Endothelial cell (in vitro differentiated cells): Measurements from ENCODE around the gene MRPL54. TPM values are rescaled to one million over a fixed set of nuclear protein-coding genes. Genes with fewer than 3 reads are reported as not detected.
A peak's percentile ranks its signal among the peaks of the same experiment; 100 is the strongest.

Experiments
- DNase-seq: peaks from one replicate; pipeline ENCODE4 v3.0.0; 2021; ENCODE audit warnings: low spot score
- H3K27ac Mint-ChIP-seq: one replicate; pipeline ENCODE4 v1.8.0; 2021; ENCODE audit warnings: mixed read lengths, inconsistent platforms; ENCODE audit not compliant: unreplicated experiment
- H3K27me3 Mint-ChIP-seq: one replicate; pipeline ENCODE4 v1.8.0; 2021; ENCODE audit warnings: mild to moderate bottlenecking, moderate library complexity, mixed read lengths, inconsistent platforms; ENCODE audit not compliant: unreplicated experiment
- H3K36me3 Mint-ChIP-seq: one replicate; pipeline ENCODE4 v1.8.0; 2021; ENCODE audit warnings: mild to moderate bottlenecking, low read depth, mixed read lengths, inconsistent platforms; ENCODE audit not compliant: unreplicated experiment
- H3K4me1 Mint-ChIP-seq: one replicate; pipeline ENCODE4 v1.8.0; 2021; ENCODE audit warnings: mild to moderate bottlenecking, mixed read lengths, inconsistent platforms; ENCODE audit not compliant: unreplicated experiment
- H3K4me3 Mint-ChIP-seq: one replicate; pipeline ENCODE4 v1.8.0; 2021; ENCODE audit warnings: mild to moderate bottlenecking, mixed read lengths, inconsistent platforms; ENCODE audit not compliant: unreplicated experiment
- H3K9me3 Mint-ChIP-seq: one replicate; pipeline ENCODE4 v1.8.0; 2021; ENCODE audit warnings: mixed read lengths, inconsistent platforms; ENCODE audit not compliant: unreplicated experiment
- CTCF ChIP-seq: fragments of 200-600 bp; sonication (generic); IDR thresholded peaks from one replicate; pipeline ENCODE4 v1.5.0; 2021; ENCODE audit warnings: antibody characterized with exemption; ENCODE audit not compliant: unreplicated experiment
- long read RNA-seq: library from polyadenylated mRNA; unstranded; transcript quantifications from one replicate; pipeline ENCODE4 v2.0.0, GENCODE V29; 2020; ENCODE audit not compliant: unreplicated experiment
- total RNA-seq: library from RNA; stranded (reverse); fragmentation: NEBNext Ultra II Directional; extraction: Animal tissue kit (Norgen Biotek cat#: 25700); gene quantifications from one replicate; pipeline ENCODE4 v1.2.1, GENCODE V29; 2021; ENCODE audit not compliant: unreplicated experiment

Gene MRPL54
- total RNA-seq, result 26.7 TPM
- long read RNA-seq, transcript MRPL54-201 (3 exons, 626 nt), result major isoform, 6 of 7 reads
- long read RNA-seq, partial matches to known transcripts, result 0 of 7 reads
- long read RNA-seq, other reads (novel, unspliced or antisense), result 1 of 7 reads

- Mint-ChIP-seq H3K27ac (peak within 1 kb of the TSS; percentile 98), H3K9me3 (no peaks in the 10 kb centered on the region)
Observed at GRCh38 chr19:3762501-3763459, at the start of gene MRPL54. TSS of gene MRPL54 (plus strand) at chr19:3762682. CDS start at chr19:3762701, 19 bp downstream.

GRCh38 chr19:3716147-3716668 is 46.3 kb upstream of the MRPL54 start:
- H3K27me3 Mint-ChIP-seq, result peaks cover 5% of the 10 kb centered on the region
- no peaks in the 10 kb centered on the region for H3K36me3 Mint-ChIP-seq
- H3K4me3 Mint-ChIP-seq, result no peak overlapping the region
- no peaks in the 10 kb centered on the region for H3K9me3 Mint-ChIP-seq
- no peak for TF ChIP-seq CTCF
- H3K27ac Mint-ChIP-seq, result no peak overlapping the region
- peaks cover 2% of the 10 kb centered on the region for H3K4me1 Mint-ChIP-seq
- no peak for DNase-seq

More at GRCh38 chr19:3762501-3763459, at the start of gene MRPL54:
- no peak for TF ChIP-seq CTCF
- H3K4me3 Mint-ChIP-seq, result peak within 1 kb of the TSS; percentile 99
- peak; percentile 99 for DNase-seq
- H3K4me1 Mint-ChIP-seq, result peaks cover 8% of the 10 kb centered on the region
- peaks cover 8% of the 10 kb centered on the region for H3K36me3 Mint-ChIP-seq
- H3K27me3 Mint-ChIP-seq, result peaks cover 2% of the 10 kb centered on the region

- Mint-ChIP-seq H3K4me3 (no peak overlapping the region), H3K27me3 (peaks cover 3% of the 10 kb centered on the region), H3K4me1 (peaks cover 2% of the 10 kb centered on the region), H3K36me3 (no peaks in the 10 kb centered on the region), H3K27ac (no peak overlapping the region), H3K9me3 (no peaks in the 10 kb centered on the region)
- DNase-seq, result no peak
- TF ChIP-seq CTCF, result no peak
Observed at GRCh38 chr19:3719868-3720267, 42.6 kb upstream of the MRPL54 start.

GRCh38 chr19:3720349-3720917 is 42.0 kb upstream of the MRPL54 start:
- peaks cover 2% of the 10 kb centered on the region for H3K4me1 Mint-ChIP-seq
- H3K9me3 Mint-ChIP-seq, result no peaks in the 10 kb centered on the region
- no peak for DNase-seq
- no peak overlapping the region for H3K27ac Mint-ChIP-seq
- no peaks in the 10 kb centered on the region for H3K36me3 Mint-ChIP-seq
- H3K27me3 Mint-ChIP-seq, result peaks cover 3% of the 10 kb centered on the region
- no peak overlapping the region for H3K4me3 Mint-ChIP-seq
- no peak for TF ChIP-seq CTCF
